Measurements from ENCODE around the gene TMEFF2. TPM values are rescaled to one million over a fixed set of nuclear protein-coding genes. Genes with fewer than 3 reads are reported as not detected.

The TMEFF2 gene
- total RNA-seq, 6 donors from 2014 or later = 0.69 TPM; not detected in 5

- H3K9me3 ChIP-seq = no peaks in the 10 kb centered on the region
- no peaks in the 10 kb centered on the region for H3K27me3 ChIP-seq
- H3K4me3 ChIP-seq = no peak overlapping the region
- no peak overlapping the region for H3K27ac ChIP-seq
- ATAC-seq (ENCODE audit: low FRiP score in 2 of 2) (no peak), DNase-seq (no peak)
- WGBS, 2 donors = 87 to 89% methylated on average over 4 of the region's 4 CpGs
- no peaks in the 10 kb centered on the region for H3K4me1 ChIP-seq
- no peaks in the 10 kb centered on the region for H3K36me3 ChIP-seq
- no peak for TF ChIP-seq CTCF (IDR thresholded peaks at IDR 0.05)
- no peak for TF ChIP-seq POLR2A (IDR thresholded peaks at IDR 0.05)
- TF ChIP-seq EP300 (IDR thresholded peaks at IDR 0.05) = no peak
- TF ChIP-seq POLR2AphosphoS5 (IDR thresholded peaks at IDR 0.05) = no peak
These were observed 195.5 kb downstream of the TMEFF2 start for GRCh38 chr2:191999101-191999841.

- no peaks in the 10 kb centered on the region for H3K4me1 ChIP-seq
- 49 to 52% methylated on average over 2 of the region's 2 CpGs for WGBS, 2 donors
- no peak overlapping the region for H3K27ac ChIP-seq
- H3K36me3 ChIP-seq = no peaks in the 10 kb centered on the region
- H3K9me3 ChIP-seq = no peaks in the 10 kb centered on the region
- no peaks in the 10 kb centered on the region for H3K27me3 ChIP-seq
- TF ChIP-seq CTCF (IDR thresholded peaks at IDR 0.05) (no peak), POLR2A (IDR thresholded peaks at IDR 0.05) (no peak), EP300 (IDR thresholded peaks at IDR 0.05) (no peak), POLR2AphosphoS5 (IDR thresholded peaks at IDR 0.05) (no peak)
- H3K4me3 ChIP-seq = no peak overlapping the region
- ATAC-seq (ENCODE audit: low FRiP score in 2 of 2) = no peak
- no peak for DNase-seq
These were observed 199.4 kb downstream of the TMEFF2 start for GRCh38 chr2:191995285-191995684.

GRCh38 chr2:191994749-191995148 is 200.0 kb downstream of the TMEFF2 start:
- no peaks in the 10 kb centered on the region for H3K27me3 ChIP-seq
- H3K36me3 ChIP-seq = no peaks in the 10 kb centered on the region
- H3K4me1 ChIP-seq = no peaks in the 10 kb centered on the region
- no peaks in the 10 kb centered on the region for H3K9me3 ChIP-seq
- whole genome bisulfite sequencing, 2 donors = 75 to 89% methylated on average over 2 of the region's 2 CpGs
- no peak overlapping the region for H3K4me3 ChIP-seq
- DNase-seq (no peak), ATAC-seq (ENCODE audit: low FRiP score in 2 of 2) (no peak)
- no peak overlapping the region for H3K27ac ChIP-seq
- TF ChIP-seq POLR2A (IDR thresholded peaks at IDR 0.05) (no peak), EP300 (IDR thresholded peaks at IDR 0.05) (no peak), POLR2AphosphoS5 (IDR thresholded peaks at IDR 0.05) (no peak), CTCF (IDR thresholded peaks at IDR 0.05) (no peak)

GRCh38 chr2:191991442-191991841 is 203.3 kb downstream of the TMEFF2 start:
- Histone ChIP-seq H3K27ac (no peak overlapping the region), H3K27me3 (no peaks in the 10 kb centered on the region), H3K36me3 (no peaks in the 10 kb centered on the region), H3K4me1 (no peaks in the 10 kb centered on the region), H3K9me3 (no peaks in the 10 kb centered on the region), H3K4me3 (no peak overlapping the region)
- no peak for ATAC-seq (ENCODE audit: low FRiP score in 2 of 2)
- TF ChIP-seq EP300 (IDR thresholded peaks at IDR 0.05) = no peak
- no peak for TF ChIP-seq CTCF (IDR thresholded peaks at IDR 0.05)
- TF ChIP-seq POLR2AphosphoS5 (IDR thresholded peaks at IDR 0.05) = no peak
- no peak for TF ChIP-seq POLR2A (IDR thresholded peaks at IDR 0.05)
- 83 to 85% methylated on average over 5 of the region's 5 CpGs for WGBS, 2 donors
- no peak for DNase-seq

- Histone ChIP-seq H3K4me3 (no peak overlapping the region), H3K27ac (no peak overlapping the region), H3K4me1 (peaks cover 0 to 3% (median 0%) of the 10 kb centered on the region in 4 donors), H3K27me3 (no peaks in the 10 kb centered on the region), H3K9me3 (no peaks in the 10 kb centered on the region), H3K36me3 (no peaks in the 10 kb centered on the region)
- ATAC-seq (ENCODE audit: low FRiP score in 2 of 2) = peak; percentile 43 to 84
- no peak for TF ChIP-seq EP300 (IDR thresholded peaks at IDR 0.05)
- TF ChIP-seq POLR2A (IDR thresholded peaks at IDR 0.05) = no peak
- TF ChIP-seq CTCF (IDR thresholded peaks at IDR 0.05) = no peak
- TF ChIP-seq POLR2AphosphoS5 (IDR thresholded peaks at IDR 0.05) = no peak
- no peak for DNase-seq
- 40 to 50% methylated on average over 2 of the region's 2 CpGs for WGBS, 2 donors
These were observed 209.0 kb downstream of the TMEFF2 start for GRCh38 chr2:191985740-191986139.

Data from upper lobe of left lung (tissue), 6 donors.